ENCODE measurements around the gene PEX14.

GRCh38 chr1:10612436-10613160, 137.8 kb downstream of the PEX14 start:
- TF ChIP-seq POLR2A (IDR thresholded peaks at IDR 0.05) (no peak), CTCF (IDR thresholded peaks at IDR 0.05) (no peak)
